ENCODE results near the gene FAAP100.

DNA sequence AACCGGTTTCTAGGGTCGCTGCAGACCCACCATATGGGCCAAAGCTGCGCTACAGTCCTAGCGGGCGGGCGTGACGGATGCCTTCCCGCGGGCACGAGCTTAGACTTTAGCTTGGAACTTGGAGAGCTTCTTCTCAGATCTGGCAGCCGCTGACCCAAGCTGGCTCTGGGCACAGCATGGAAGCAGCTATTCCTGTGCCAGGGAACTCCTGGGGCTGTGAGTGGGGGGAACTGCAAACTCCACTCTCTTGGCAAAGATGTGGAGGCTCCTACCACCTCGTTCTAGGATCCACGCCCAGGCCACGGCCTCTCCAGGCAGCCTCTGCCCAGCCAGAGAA is 8.8 kb downstream of the FAAP100 start:
- TF ChIP-seq, protein P1, sequence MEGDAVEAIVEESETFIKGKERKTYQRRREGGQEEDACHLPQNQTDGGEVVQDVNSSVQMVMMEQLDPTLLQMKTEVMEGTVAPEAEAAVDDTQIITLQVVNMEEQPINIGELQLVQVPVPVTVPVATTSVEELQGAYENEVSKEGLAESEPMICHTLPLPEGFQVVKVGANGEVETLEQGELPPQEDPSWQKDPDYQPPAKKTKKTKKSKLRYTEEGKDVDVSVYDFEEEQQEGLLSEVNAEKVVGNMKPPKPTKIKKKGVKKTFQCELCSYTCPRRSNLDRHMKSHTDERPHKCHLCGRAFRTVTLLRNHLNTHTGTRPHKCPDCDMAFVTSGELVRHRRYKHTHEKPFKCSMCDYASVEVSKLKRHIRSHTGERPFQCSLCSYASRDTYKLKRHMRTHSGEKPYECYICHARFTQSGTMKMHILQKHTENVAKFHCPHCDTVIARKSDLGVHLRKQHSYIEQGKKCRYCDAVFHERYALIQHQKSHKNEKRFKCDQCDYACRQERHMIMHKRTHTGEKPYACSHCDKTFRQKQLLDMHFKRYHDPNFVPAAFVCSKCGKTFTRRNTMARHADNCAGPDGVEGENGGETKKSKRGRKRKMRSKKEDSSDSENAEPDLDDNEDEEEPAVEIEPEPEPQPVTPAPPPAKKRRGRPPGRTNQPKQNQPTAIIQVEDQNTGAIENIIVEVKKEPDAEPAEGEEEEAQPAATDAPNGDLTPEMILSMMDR (IDR thresholded peaks at IDR 0.05): no peak
- no peak for TF ChIP-seq POLR2A (IDR thresholded peaks at IDR 0.05)
